ENCODE measurements around the gene ARIH1. TPM values are rescaled to one million over a fixed set of nuclear protein-coding genes. Genes with fewer than 3 reads are reported as not detected.

ARIH1 gene
- total and polyA plus RNA-seq, 10 of the 15 experiments (the other 5 are each of a cell fraction or from before 2014, with no cell fraction given), result 14.7 to 99.5 (median 26.5) TPM

DNA sequence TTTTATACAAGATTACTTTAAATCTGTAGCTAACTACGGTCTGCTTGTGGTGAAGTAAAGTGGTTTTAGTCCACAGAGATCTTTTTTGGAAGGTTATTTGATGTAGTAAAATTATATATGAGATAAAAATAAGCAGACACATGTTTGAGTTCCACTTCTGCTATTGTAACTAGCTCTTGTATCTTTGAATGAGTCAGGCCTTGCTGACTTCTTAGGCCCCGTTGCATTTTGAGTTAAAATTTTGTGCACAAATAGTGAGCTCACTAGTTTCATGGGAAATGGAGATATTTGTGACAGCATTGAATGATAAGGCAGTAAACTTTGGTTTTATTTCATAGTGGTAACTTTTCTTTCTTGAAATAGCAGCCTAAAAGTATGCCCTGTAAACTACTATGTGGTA lies 42.6 kb downstream of the ARIH1 start (continued):
- no peak for TF ChIP-seq ZNF207 (IDR thresholded peaks at IDR 0.05; ENCODE audit: borderline replicate concordance)
- peak; percentile 48; the same call in 1 of the 2 replicates for TF ChIP-seq RUNX3 (IDR thresholded peaks at IDR 0.05; ENCODE audit: low read length)

DNA sequence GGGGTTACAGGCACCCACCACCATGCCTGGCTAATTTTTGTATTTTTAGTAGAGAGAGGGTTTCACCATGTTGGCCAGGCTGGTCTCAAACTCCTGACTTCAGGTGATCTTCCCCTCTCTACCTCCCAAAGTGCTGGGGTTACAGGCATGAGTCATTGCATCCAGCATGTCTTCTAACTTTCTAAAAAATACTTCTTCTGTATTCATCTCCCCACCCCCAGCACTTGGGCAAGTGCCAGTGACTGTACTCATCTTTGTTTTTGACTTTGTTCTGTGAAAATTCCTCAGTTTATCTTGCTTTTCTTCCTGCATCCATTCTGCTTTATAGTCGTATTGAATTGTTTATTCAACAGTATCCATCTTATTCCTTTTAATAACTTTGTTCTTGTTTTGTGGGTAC lies 47.6 kb downstream of the ARIH1 start:
- ChIA-PET CTCF (no interaction called here), RAD21 (ENCODE audit: unreplicated experiment) (no interaction called here), SMC1A (ENCODE audit: uncharacterized antibody, unreplicated experiment) (no interaction called here), POLR2A (no interaction called here)
- BruUV-seq (replicated peaks), result no TSS peak
- Histone ChIP-seq H3K79me2 (ENCODE audit: control insufficient read depth, insufficient read depth, low read length) (peaks cover 10% of the 10 kb centered on the region), H3K4me2 (ENCODE audit: control insufficient read depth, insufficient read depth) (no peak overlapping the region), H3K27me3 (replicated peaks in 1 of 2; ENCODE audit: control insufficient read depth in 2 of 2, insufficient read depth in 2 of 2, low read length in 1 of 2) (no peaks in the 10 kb centered on the region), H2AFZ (ENCODE audit: control insufficient read depth, low read depth, low read length) (no peak overlapping the region), H3K9me3 (replicated peaks; ENCODE audit: control insufficient read depth, insufficient read depth, low read length) (no peaks in the 10 kb centered on the region), H3K9ac (ENCODE audit: control insufficient read depth, insufficient read depth, low read length) (no peak overlapping the region), H3K36me3 (ENCODE audit: control insufficient read depth in 2 of 2, insufficient read depth in 2 of 2, low read length in 1 of 2) (peaks cover 0 to 9% of the 10 kb centered on the region in 2 experiments; a peak in 2 of 4 replicates), H3K4me1 (ENCODE audit: control insufficient read depth, insufficient read depth, low read length) (no peaks in the 10 kb centered on the region), H3K4me3 (no peak overlapping the region), H4K20me1 (ENCODE audit: control insufficient read depth, insufficient read depth) (no peaks in the 10 kb centered on the region), H3K27ac (ENCODE audit: control insufficient read depth, insufficient read depth) (no peak overlapping the region)
- in situ Hi-C loops (cut with MboI) (no loop called here), intact Hi-C loops (cut with micrococcal nuclease; ENCODE audit: unreplicated experiment) (no loop called here)
- FAIRE-seq (no peak), DNase-seq (ENCODE audit: low read depth, low spot score) (no peak), ATAC-seq (no peak)
- TF ChIP-seq, protein P1, sequence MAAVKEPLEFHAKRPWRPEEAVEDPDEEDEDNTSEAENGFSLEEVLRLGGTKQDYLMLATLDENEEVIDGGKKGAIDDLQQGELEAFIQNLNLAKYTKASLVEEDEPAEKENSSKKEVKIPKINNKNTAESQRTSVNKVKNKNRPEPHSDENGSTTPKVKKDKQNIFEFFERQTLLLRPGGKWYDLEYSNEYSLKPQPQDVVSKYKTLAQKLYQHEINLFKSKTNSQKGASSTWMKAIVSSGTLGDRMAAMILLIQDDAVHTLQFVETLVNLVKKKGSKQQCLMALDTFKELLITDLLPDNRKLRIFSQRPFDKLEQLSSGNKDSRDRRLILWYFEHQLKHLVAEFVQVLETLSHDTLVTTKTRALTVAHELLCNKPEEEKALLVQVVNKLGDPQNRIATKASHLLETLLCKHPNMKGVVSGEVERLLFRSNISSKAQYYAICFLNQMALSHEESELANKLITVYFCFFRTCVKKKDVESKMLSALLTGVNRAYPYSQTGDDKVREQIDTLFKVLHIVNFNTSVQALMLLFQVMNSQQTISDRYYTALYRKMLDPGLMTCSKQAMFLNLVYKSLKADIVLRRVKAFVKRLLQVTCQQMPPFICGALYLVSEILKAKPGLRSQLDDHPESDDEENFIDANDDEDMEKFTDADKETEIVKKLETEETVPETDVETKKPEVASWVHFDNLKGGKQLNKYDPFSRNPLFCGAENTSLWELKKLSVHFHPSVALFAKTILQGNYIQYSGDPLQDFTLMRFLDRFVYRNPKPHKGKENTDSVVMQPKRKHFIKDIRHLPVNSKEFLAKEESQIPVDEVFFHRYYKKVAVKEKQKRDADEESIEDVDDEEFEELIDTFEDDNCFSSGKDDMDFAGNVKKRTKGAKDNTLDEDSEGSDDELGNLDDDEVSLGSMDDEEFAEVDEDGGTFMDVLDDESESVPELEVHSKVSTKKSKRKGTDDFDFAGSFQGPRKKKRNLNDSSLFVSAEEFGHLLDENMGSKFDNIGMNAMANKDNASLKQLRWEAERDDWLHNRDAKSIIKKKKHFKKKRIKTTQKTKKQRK (IDR thresholded peaks at IDR 0.05; ENCODE audit: low read depth, low read length), result no peak
- no peak for TF ChIP-seq EED (IDR thresholded peaks at IDR 0.05; ENCODE audit: low read depth)
- TF ChIP-seq, protein P2, sequence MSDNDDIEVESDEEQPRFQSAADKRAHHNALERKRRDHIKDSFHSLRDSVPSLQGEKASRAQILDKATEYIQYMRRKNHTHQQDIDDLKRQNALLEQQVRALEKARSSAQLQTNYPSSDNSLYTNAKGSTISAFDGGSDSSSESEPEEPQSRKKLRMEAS (IDR thresholded peaks at IDR 0.05; ENCODE audit: low read depth, low read length), result no peak
- WGBS (ENCODE audit: insufficient coverage, insufficient replicate concordance, low lambda C conversion rate, missing lambda C conversion rate), result 93% methylated on average over 1 of the region's 1 CpG

All from GM12878 (cell line).